ENCODE measurements around the gene TPRG1. TPM values are rescaled to one million over a fixed set of nuclear protein-coding genes. Genes with fewer than 3 reads are reported as not detected.

TPRG1 gene
- total and polyA plus RNA-seq, 9 of the 15 experiments (the other 6 are each of a cell fraction or from before 2014, with no cell fraction given): 0.01 TPM; not detected in 8

GRCh38 chr3:189144645-189145044 is 27.1 kb upstream of the TPRG1 start (continued):
- TF ChIP-seq ZNF639 (CRISPR knock-in tag; conservative IDR thresholded peaks at IDR 0.05 in 1 of 2, IDR thresholded peaks at IDR 0.05 in 1 of 2) (no peak), MXD1 (CRISPR knock-in tag; IDR thresholded peaks at IDR 0.05; ENCODE audit: borderline replicate concordance, poor library complexity, severe bottlenecking) (no peak), MLX (CRISPR knock-in tag; conservative IDR thresholded peaks at IDR 0.05) (no peak), NCOA2 (IDR thresholded peaks at IDR 0.05; ENCODE audit: partially characterized antibody in 2 of 2) (no peak), SMARCB1 (IDR thresholded peaks at IDR 0.05; ENCODE audit: insufficient read length, low read depth) (no peak), TBL1XR1 (IDR thresholded peaks at IDR 0.05; ENCODE audit: low read length in 2 of 2) (no peak), BCLAF1 (IDR thresholded peaks at IDR 0.05; ENCODE audit: borderline replicate concordance in 1 of 2, control insufficient read depth in 1 of 2, low read depth in 2 of 2, low read length in 1 of 2) (no peak)

Data from K562 (cell line).